Activated CD8-positive, alpha-beta T cell treated with anti-CD3 and anti-CD28 coated beads for 36 hours (primary cell): ENCODE results near the gene ANTXR1. TPM values are rescaled to one million over a fixed set of nuclear protein-coding genes. Genes with fewer than 3 reads are reported as not detected.

Experiments
- ATAC-seq: fragments of 200-7000 bp; cut with Tn5 transposase; one replicate; pipeline ENCODE4 v1.10.0; 2021; ENCODE audit warnings: mild to moderate bottlenecking, moderate library complexity
- CTCF ChIA-PET: fragments of 350-600 bp; sonication (Branson Sonifier 250); formaldehyde crosslinking; loops from one replicate; lab custom pipeline; 2021; ENCODE audit warnings: antibody characterized with exemption; lab: Charles Lee
- POLR2A ChIA-PET: fragments of 350-600 bp; sonication (Branson Sonifier 250); formaldehyde crosslinking; loops from one replicate; lab custom pipeline; 2021; ENCODE audit warnings: antibody characterized with exemption; lab: Charles Lee
- DNase-seq: peaks from one replicate; pipeline ENCODE4 v3.0.0-alpha.2; 2020
- H3K27ac Mint-ChIP-seq: one replicate; pipeline ENCODE4 v1.8.0; 2021; ENCODE audit warnings: mild to moderate bottlenecking, mixed read lengths
- H3K27me3 Mint-ChIP-seq: one replicate; pipeline ENCODE4 v1.8.0; 2021; ENCODE audit warnings: mixed read lengths
- H3K36me3 Mint-ChIP-seq: one replicate; pipeline ENCODE4 v1.8.0; 2021; ENCODE audit warnings: low read depth, mixed read lengths
- H3K4me1 Mint-ChIP-seq: one replicate; pipeline ENCODE4 v1.8.0; 2021; ENCODE audit warnings: low read depth, mixed read lengths
- H3K4me3 Mint-ChIP-seq: one replicate; pipeline ENCODE4 v1.8.0; 2021; ENCODE audit warnings: mild to moderate bottlenecking, moderate library complexity, mixed read lengths
- H3K9me3 Mint-ChIP-seq: one replicate; pipeline ENCODE4 v1.8.0; 2021; ENCODE audit warnings: mixed read lengths
- intact Hi-C: fragments of 100-400 bp; cut with micrococcal nuclease; formaldehyde crosslinking; loops from one replicate; pipeline ENCODE4 v1.10.0; 2022
- total RNA-seq, 2 experiments: library from RNA; stranded (reverse); gene quantifications; one replicate each; pipeline ENCODE4 v1.2.3, GENCODE V29; 2021
- TF ChIP-seq, protein P1 (sequence below): fragments of 200-600 bp; IDR thresholded peaks from one replicate; pipeline ENCODE4 v1.8.0; 2022; ENCODE audit warnings: antibody characterized with exemption, mild to moderate bottlenecking

Gene ANTXR1
- total RNA-seq, 2 experiments from 2014 or later, result 0.05 to 0.09 TPM

DNA sequence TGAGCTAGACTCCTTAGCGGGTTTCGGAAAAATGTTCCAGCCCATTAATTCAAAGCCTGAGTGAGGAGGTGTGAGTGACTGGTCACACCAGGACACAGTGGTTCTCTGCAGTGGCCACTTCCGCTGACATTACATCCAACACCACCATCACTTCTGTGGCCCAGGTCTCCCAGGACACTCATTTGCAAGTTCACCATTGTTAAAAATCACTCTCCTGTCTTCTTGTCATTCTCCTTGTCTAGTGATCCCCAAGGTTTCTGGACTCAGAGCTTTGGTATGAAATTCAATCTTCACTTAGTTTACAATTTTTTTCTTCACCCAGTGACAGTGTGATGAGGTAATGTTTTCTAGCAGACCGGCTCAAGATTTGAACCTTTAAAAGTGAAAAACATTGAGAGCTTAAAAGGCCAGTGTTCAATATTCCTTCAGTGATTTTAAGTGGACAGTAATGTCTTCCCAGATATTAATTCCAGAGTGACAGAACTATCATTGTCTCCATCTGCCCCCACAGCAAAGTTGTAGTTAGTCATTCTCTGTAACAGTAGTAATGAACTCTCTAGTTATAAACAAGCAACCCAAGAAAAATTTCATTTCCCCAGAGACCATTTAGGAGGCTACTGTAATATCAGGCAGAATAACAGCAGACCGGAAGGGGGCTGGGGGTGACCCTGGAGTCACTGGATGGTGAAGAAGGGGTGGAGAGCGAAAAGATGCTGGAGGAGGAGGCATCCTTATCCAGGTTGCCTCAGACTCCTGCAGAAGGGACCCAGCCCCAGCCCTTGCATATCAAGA, 209.2 kb downstream of the ANTXR1 start:
- no peaks in the 10 kb centered on the region for H3K36me3 Mint-ChIP-seq
- intact Hi-C loops, result no loop called here

DNA sequence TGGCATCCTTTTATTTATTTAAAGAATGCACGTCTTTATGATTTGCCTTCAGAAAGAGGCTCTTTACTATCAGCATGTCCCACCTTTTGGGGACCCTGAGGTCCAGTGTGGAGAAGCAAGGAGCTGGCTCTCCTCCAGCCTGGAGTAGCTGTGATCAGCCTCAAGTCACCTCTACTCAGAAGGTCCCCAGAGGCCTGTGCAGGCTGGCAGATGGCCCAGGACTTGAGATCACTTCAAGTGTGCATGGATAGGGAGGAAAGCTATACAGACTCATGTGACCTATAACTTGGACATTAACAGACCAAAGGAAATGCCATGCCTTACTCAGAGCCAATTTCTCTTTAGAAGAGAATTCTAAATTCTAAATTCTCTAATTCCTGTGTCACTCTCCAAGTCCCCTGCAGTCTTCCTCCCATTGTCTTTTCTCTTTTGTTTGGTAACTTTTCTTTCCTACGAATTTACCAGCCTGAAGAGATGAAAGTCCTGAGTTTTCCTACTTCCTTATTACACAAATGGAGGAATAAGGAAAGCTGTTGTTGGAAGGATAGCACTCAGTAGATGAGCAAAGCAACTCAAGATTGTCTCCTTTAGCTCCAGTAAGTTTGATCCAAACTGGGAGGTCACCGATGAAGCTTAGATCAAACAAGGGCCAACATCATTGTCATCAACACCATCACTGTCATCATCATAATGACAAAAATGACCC, 210.1 kb downstream of the ANTXR1 start:
- TF ChIP-seq, protein P1, sequence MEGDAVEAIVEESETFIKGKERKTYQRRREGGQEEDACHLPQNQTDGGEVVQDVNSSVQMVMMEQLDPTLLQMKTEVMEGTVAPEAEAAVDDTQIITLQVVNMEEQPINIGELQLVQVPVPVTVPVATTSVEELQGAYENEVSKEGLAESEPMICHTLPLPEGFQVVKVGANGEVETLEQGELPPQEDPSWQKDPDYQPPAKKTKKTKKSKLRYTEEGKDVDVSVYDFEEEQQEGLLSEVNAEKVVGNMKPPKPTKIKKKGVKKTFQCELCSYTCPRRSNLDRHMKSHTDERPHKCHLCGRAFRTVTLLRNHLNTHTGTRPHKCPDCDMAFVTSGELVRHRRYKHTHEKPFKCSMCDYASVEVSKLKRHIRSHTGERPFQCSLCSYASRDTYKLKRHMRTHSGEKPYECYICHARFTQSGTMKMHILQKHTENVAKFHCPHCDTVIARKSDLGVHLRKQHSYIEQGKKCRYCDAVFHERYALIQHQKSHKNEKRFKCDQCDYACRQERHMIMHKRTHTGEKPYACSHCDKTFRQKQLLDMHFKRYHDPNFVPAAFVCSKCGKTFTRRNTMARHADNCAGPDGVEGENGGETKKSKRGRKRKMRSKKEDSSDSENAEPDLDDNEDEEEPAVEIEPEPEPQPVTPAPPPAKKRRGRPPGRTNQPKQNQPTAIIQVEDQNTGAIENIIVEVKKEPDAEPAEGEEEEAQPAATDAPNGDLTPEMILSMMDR, result no peak
- peaks cover 6% of the 10 kb centered on the region for H3K27me3 Mint-ChIP-seq
- no peak for DNase-seq
- H3K4me3 Mint-ChIP-seq, result no peak overlapping the region
- POLR2A ChIA-PET, result no interaction called here
- ATAC-seq, result no peak
- CTCF ChIA-PET, result no interaction called here
- no peaks in the 10 kb centered on the region for H3K36me3 Mint-ChIP-seq
- no peak overlapping the region for H3K27ac Mint-ChIP-seq
- no peaks in the 10 kb centered on the region for H3K4me1 Mint-ChIP-seq
- no peaks in the 10 kb centered on the region for H3K9me3 Mint-ChIP-seq
- intact Hi-C loops, result no loop called here

More for the DNA sequence above, 209.2 kb downstream of the ANTXR1 start:
- Mint-ChIP-seq H3K4me3 (no peak overlapping the region), H3K9me3 (no peaks in the 10 kb centered on the region), H3K27ac (no peak overlapping the region), H3K4me1 (no peaks in the 10 kb centered on the region), H3K27me3 (peaks cover 4% of the 10 kb centered on the region)
- ATAC-seq (no peak), DNase-seq (no peak)
- POLR2A ChIA-PET, result no interaction called here
- CTCF ChIA-PET, result no interaction called here
- TF ChIP-seq, protein P1, result no peak

DNA sequence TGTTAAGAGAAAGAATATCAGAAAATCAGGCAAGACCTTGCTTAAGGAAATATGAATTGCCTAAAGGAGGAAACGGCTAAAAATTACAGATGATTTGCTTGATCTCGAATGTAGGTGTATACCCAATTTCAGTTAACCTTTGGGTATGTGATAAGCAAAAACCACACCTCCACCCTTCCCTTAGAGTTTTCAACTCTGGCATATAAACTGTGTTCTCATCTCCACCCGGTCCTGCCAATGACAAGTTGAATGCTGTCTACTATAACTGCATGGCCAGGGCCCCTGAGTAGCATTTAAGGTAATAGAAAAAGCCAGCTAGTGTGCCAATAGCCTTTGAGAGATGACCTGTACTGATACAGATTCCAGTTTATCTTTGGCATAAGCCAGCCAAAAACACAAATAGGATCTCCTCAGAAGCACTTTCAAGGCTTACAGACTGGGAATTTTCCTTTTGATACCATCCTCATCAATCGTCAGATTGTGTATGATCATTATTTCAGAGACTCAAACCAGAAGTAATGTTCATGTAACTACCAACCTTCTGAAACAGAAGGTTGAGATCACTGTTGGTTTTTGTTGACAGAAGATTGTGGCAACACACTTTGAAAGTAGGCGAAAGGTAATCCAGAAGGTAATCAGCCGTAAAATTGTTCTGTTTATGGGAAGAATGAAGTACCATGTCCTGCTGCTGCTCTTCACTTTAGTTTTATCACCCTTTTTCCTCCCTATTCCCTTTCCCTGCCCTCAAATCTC, 211.0 kb downstream of the ANTXR1 start:
- Mint-ChIP-seq H3K27ac (no peak overlapping the region), H3K4me3 (no peak overlapping the region), H3K9me3 (no peaks in the 10 kb centered on the region), H3K36me3 (no peaks in the 10 kb centered on the region), H3K27me3 (peaks cover 6% of the 10 kb centered on the region), H3K4me1 (no peaks in the 10 kb centered on the region)
- TF ChIP-seq, protein P1, result no peak
- intact Hi-C loops, result no loop called here
- ATAC-seq (no peak), DNase-seq (no peak)
- ChIA-PET CTCF (no interaction called here), POLR2A (no interaction called here)

DNA sequence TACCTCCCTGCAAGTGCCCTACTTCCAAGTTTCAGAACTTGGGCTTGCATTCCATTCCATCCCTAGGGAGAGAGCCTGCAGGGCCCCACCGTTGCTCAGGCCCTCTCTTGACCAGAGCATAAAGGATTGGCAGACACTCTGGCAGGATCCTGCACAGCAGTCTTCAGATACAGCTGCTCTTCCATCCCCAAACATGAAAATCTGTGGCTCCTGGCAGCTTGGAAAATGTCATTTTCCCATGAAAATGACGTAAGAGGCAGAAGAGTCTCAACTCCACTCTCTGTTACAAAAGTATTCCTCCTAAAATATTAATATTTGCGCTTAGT, 211.5 kb downstream of the ANTXR1 start:
- Mint-ChIP-seq H3K4me3 (no peak overlapping the region), H3K9me3 (no peaks in the 10 kb centered on the region), H3K36me3 (no peaks in the 10 kb centered on the region), H3K27ac (no peak overlapping the region), H3K27me3 (peaks cover 6% of the 10 kb centered on the region), H3K4me1 (no peaks in the 10 kb centered on the region)
- intact Hi-C loops, result no loop called here
- POLR2A ChIA-PET, result no interaction called here
- TF ChIP-seq, protein P1, result no peak
- CTCF ChIA-PET, result no interaction called here
- DNase-seq, result no peak
- ATAC-seq, result no peak
